ENCODE measurements around the gene DISC1.

DNA sequence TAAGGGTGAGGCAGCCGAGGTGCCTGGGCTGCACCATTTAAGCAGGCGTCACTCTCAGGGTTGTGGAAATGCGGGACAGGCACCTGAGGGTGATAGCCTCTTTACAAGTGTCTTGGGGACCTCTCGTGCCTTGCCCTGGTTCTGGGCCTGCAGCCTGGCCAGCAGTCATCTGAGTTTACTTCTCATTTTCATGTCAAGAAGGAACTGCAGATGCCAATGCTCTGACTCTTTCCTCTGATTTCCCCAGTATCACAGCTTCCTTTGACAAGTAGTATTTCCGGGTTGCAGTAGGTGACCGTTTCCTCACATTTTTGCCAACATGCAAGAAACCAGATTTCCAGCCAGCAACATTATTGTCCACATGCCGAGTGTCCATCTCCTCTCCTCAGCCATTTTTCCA lies 286.9 kb downstream of the DISC1 start:
- TF ChIP-seq POLR2AphosphoS5 (IDR thresholded peaks at IDR 0.05) (no peak), CTCF (IDR thresholded peaks at IDR 0.05) (no peak), POLR2A (IDR thresholded peaks at IDR 0.05) (no peak)
